ENCODE data around the gene BCL2L15.

BCL2L15 gene

DNA sequence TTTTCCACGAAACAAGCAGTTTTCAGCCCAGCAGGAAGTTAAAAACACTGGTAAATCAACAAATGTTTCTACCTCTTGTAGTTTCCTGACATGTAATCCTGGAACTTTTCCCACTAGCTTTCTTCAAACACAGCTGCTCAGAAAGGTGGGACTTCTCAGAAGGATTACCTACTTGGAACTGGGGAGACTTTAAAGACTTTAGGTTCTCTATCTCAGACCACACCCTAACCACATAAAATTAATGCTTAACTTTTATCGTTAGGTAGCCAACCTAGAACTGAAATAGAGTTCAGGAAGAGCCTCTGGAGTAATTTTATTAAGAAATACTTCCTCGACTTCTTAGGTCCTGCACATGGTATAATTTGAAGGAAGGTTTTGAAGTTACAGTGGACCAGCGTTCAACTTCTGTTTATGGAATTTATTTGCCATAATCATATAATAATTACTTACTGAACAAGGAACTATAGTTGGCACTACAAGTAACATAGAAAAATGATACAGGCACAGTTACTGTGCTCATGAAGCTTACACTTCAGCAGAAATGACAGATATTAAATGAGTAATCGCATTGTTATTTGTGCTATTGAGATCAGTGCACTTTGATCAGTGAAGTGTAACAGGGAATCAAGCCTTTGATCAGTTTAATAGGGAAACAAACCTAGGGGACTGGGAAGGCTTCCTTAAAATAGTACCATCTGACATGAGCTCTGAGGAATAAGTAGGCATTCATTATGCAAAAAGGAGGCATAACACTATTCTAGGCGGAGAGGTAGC lies at the start of gene BCL2L15:
Gene BCL2L15 (minus strand): TSS at position 180 of the 774 bp plus-strand sequence. CDS start 206 bp downstream, outside the sequence.
- TF ChIP-seq, protein P1, sequence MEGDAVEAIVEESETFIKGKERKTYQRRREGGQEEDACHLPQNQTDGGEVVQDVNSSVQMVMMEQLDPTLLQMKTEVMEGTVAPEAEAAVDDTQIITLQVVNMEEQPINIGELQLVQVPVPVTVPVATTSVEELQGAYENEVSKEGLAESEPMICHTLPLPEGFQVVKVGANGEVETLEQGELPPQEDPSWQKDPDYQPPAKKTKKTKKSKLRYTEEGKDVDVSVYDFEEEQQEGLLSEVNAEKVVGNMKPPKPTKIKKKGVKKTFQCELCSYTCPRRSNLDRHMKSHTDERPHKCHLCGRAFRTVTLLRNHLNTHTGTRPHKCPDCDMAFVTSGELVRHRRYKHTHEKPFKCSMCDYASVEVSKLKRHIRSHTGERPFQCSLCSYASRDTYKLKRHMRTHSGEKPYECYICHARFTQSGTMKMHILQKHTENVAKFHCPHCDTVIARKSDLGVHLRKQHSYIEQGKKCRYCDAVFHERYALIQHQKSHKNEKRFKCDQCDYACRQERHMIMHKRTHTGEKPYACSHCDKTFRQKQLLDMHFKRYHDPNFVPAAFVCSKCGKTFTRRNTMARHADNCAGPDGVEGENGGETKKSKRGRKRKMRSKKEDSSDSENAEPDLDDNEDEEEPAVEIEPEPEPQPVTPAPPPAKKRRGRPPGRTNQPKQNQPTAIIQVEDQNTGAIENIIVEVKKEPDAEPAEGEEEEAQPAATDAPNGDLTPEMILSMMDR (IDR thresholded peaks at IDR 0.05), result no peak
- no peak for TF ChIP-seq ZFX (IDR thresholded peaks at IDR 0.05; ENCODE audit: borderline replicate concordance)
- no peak within 1 kb of the TSS for H3K27ac ChIP-seq

DNA sequence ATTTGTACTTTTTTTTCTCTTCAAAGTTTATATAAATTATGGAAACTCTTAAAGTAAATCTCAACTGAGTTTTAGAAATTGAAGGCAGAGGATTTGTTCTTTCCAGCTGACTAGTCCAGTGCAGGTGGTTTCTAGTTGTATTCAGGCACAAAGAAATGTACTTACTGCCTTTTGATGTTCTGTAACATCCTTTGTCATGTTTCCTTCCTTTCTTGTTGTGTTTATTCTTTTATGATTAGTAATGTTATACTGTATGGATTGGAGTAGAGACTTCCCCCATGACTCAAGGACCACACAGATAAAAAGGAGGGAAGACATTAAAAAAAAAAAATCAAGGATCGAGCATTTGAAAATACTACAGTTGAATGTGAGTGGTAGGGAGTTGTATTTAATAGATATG lies 49.8 kb upstream of the BCL2L15 start:
- no peak overlapping the region for H3K27ac ChIP-seq
- no peak for TF ChIP-seq ZFX (IDR thresholded peaks at IDR 0.05; ENCODE audit: borderline replicate concordance)
- TF ChIP-seq, protein P1 (IDR thresholded peaks at IDR 0.05), result no peak

DNA sequence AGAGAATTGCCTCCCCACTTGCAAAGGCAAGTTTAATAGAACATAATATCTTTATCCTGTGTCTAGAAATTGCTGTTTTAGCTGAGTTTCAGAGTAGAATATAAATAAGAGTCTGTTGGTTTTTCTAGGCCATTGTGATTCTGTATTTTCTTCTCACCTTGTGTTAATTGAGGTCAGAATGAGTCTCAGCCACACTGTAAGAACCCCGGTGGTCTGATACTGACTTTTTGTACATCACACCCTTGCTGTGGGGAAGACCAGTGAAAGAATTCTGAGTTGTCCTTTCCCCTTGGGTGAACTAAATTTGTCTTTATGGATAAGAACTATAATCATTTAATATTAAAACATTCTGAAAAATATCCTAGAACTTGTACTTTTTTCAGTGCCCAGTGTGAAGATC lies 48.6 kb upstream of the BCL2L15 start:
- no peak overlapping the region for H3K27ac ChIP-seq
- no peak for TF ChIP-seq ZFX (IDR thresholded peaks at IDR 0.05; ENCODE audit: borderline replicate concordance)
- TF ChIP-seq, protein P1 (IDR thresholded peaks at IDR 0.05), result no peak

DNA sequence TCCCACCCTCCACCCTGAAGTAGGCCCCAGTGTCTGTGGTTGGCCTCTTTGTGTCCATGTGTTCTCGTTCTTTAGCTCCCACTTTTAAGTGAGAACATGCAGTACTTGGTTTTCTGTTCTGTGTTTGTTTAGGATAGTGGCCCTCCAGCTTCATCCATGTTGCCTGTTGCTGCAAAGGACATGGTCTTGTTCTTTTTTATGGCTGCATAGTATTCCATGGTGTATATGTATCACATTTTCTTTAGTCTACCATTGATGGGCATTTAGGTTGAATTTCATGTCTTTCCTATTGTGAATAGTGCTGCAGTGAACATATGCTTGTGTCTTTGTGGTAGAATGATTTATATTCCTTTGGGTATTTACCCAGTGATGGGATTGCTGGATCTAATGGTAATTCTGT lies 47.8 kb upstream of the BCL2L15 start:
- TF ChIP-seq ZFX (IDR thresholded peaks at IDR 0.05; ENCODE audit: borderline replicate concordance), result no peak
- TF ChIP-seq, protein P1 (IDR thresholded peaks at IDR 0.05), result no peak
- H3K27ac ChIP-seq, result no peak overlapping the region

DNA sequence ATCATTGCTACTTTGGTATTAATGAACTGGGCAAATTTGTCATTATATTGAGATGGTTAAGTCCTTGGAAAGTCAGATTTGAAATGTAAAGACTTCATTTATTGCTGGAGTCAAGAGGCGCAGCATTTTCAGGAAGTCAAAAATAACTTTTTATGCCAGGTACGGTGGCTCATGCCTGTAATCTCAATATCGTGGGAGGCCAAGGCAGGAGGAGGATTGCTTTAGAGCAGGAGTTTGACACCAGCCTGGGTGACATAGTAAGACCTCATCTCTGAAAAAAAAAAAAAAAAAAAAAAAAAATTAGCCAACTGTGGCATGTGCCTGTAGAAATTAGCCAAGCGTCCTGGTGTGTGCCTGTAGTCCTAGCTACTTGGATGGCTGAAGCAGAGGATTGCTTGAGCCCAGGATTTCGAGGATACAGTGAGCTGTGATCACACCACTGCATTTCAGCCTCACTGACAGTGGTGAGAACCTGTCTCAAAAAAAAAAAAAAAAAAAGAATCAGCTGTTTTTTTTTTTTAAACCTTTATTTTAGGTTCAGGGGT lies 47.2 kb upstream of the BCL2L15 start:
- TF ChIP-seq, protein P1 (IDR thresholded peaks at IDR 0.05), result no peak
- no peak for TF ChIP-seq ZFX (IDR thresholded peaks at IDR 0.05; ENCODE audit: borderline replicate concordance)
- no peak overlapping the region for H3K27ac ChIP-seq

DNA sequence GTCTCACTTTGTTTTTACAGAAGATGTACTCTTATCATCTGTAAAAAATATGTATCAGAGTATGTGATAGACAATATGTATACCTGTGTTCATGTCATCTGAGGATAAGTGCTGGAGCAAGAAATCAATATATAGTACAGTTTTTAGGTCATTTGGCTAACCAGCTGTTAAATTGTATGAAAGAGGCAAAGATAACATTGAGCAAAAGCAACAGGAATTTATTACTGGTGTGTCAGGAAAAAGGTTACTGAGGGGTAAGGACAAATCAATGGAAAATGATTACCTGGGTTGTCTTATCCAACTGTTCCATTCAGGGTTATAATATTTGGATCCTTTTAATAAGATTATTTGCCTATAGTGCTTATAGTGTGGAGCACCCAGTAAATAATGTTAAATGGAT lies 46.6 kb upstream of the BCL2L15 start:
- TF ChIP-seq, protein P1 (IDR thresholded peaks at IDR 0.05), result no peak
- no peak for TF ChIP-seq ZFX (IDR thresholded peaks at IDR 0.05; ENCODE audit: borderline replicate concordance)
- H3K27ac ChIP-seq, result no peak overlapping the region

DNA sequence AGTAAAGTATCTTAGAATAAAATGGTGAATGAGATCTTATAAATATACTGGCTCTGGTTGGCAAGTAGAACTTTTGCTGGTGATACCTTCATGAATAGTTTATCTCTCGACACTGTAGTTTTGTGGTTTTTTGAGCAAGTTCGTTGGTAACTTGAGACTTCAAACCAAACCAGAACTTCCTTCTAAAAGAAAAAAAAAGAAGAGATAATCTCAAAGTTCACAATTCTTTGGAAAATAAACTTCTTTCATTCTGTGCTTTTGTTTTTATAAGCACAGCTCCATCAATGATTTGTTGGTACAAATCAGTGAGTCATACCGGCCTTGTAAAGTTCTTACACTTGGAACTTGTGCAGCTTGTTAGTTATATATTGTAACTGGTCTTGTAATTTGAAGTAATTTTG lies 44.1 kb upstream of the BCL2L15 start:
- no peak overlapping the region for H3K27ac ChIP-seq

More for the DNA sequence above, 44.1 kb upstream of the BCL2L15 start:
- TF ChIP-seq, protein P1 (IDR thresholded peaks at IDR 0.05), result no peak
- no peak for TF ChIP-seq ZFX (IDR thresholded peaks at IDR 0.05; ENCODE audit: borderline replicate concordance)

All from 22Rv1 (cell line).